ENCODE results near the gene DENND1A. TPM values are rescaled to one million over a fixed set of nuclear protein-coding genes. Genes with fewer than 3 reads are reported as not detected.

DENND1A gene
- total and polyA plus RNA-seq, 4 donors: 7.9 to 22.0 (median 13.9) TPM

DNA sequence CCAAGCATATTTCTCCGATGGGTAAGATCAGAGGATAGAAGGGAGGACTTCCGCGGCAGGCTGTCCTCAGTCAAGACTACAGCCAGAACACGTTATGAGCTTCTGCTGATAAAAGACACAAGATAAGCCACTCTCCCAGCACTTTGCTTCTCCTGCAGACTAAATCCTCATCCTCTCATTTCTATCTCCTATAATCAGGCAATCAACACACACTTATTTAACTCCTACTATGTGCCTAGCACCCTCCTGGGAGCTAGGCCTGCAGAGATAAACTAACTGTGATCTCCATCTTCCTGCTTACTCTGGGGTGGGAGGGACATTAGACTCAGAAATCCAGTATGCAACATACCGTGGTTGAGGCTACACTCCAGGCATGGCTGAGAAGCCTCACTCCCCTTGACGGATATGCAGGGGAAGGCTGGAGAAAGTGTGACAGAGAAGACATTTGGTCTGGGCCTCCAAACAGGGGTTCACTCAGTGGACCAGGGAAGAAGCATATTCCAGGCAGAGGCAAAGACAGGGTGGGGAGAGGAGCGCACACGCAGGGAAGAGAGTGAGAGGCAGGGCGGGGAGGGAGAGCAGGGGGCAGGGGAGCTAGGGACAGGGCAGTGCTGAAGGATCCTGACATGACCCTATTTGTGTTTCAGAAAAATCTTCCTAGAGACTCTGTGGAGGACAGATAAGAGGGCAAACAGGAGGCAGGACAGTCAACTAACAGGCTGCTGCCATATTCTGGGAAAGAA, 274.1 kb downstream of the DENND1A start:
- no peak overlapping the region for H3K4me3 ChIP-seq (ENCODE audit: low read depth in 1 of 3, low read length in 3 of 3)
- 90% methylated on average over 9 of the region's 9 CpGs for WGBS
- DNase-seq (ENCODE audit: low spot score): no peak
- H3K36me3 ChIP-seq (ENCODE audit: control insufficient read depth in 4 of 4, insufficient read depth in 3 of 4, low read depth in 1 of 4, low read length in 3 of 4): no peaks in the 10 kb centered on the region
- H3K27ac ChIP-seq (ENCODE audit: low read depth in 1 of 2, low read length in 2 of 2): no peak overlapping the region
- no peaks in the 10 kb centered on the region for H3K27me3 ChIP-seq (ENCODE audit: control insufficient read depth in 4 of 4, insufficient read depth in 4 of 4, low read length in 3 of 4)
- no peak overlapping the region for H3K9ac ChIP-seq (ENCODE audit: low read depth in 1 of 2, low read length in 2 of 2)
- H3K9me3 ChIP-seq (ENCODE audit: control insufficient read depth in 4 of 4, low read length in 3 of 4): no peaks in the 10 kb centered on the region
- no peaks in the 10 kb centered on the region for H3K4me1 ChIP-seq (ENCODE audit: control insufficient read depth in 4 of 4, insufficient read depth in 4 of 4, low read length in 3 of 4)
- TF ChIP-seq SP1 (IDR thresholded peaks at IDR 0.05) (no peak), FOXA1 (IDR thresholded peaks at IDR 0.05) (no peak), TAF1 (conservative IDR thresholded peaks at IDR 0.05) (no peak), YY1 (IDR thresholded peaks at IDR 0.05) (no peak), MAX (IDR thresholded peaks at IDR 0.05) (no peak), HNF4A (conservative IDR thresholded peaks at IDR 0.05) (no peak), HNF4G (IDR thresholded peaks at IDR 0.05) (no peak), EGR1 (IDR thresholded peaks at IDR 0.05; ENCODE audit: low read depth in 2 of 2) (no peak), GABPA (IDR thresholded peaks at IDR 0.05 in 1 of 2, conservative IDR thresholded peaks at IDR 0.05 in 1 of 2) (no peak), ZBTB33 (IDR thresholded peaks at IDR 0.05) (no peak), RXRA (IDR thresholded peaks at IDR 0.05) (no peak), JUND (IDR thresholded peaks at IDR 0.05) (no peak), RAD21 (IDR thresholded peaks at IDR 0.05) (no peak), FOXA2 (IDR thresholded peaks at IDR 0.05) (no peak), NR2F2 (IDR thresholded peaks at IDR 0.05) (no peak)
- TF ChIP-seq, protein P1, sequence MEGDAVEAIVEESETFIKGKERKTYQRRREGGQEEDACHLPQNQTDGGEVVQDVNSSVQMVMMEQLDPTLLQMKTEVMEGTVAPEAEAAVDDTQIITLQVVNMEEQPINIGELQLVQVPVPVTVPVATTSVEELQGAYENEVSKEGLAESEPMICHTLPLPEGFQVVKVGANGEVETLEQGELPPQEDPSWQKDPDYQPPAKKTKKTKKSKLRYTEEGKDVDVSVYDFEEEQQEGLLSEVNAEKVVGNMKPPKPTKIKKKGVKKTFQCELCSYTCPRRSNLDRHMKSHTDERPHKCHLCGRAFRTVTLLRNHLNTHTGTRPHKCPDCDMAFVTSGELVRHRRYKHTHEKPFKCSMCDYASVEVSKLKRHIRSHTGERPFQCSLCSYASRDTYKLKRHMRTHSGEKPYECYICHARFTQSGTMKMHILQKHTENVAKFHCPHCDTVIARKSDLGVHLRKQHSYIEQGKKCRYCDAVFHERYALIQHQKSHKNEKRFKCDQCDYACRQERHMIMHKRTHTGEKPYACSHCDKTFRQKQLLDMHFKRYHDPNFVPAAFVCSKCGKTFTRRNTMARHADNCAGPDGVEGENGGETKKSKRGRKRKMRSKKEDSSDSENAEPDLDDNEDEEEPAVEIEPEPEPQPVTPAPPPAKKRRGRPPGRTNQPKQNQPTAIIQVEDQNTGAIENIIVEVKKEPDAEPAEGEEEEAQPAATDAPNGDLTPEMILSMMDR (IDR thresholded peaks at IDR 0.05; ENCODE audit: low read depth, low read length, missing input control): no peak
- TF ChIP-seq, protein P2, sequence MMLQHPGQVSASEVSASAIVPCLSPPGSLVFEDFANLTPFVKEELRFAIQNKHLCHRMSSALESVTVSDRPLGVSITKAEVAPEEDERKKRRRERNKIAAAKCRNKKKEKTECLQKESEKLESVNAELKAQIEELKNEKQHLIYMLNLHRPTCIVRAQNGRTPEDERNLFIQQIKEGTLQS (IDR thresholded peaks at IDR 0.05): no peak
- TF ChIP-seq, protein P3, sequence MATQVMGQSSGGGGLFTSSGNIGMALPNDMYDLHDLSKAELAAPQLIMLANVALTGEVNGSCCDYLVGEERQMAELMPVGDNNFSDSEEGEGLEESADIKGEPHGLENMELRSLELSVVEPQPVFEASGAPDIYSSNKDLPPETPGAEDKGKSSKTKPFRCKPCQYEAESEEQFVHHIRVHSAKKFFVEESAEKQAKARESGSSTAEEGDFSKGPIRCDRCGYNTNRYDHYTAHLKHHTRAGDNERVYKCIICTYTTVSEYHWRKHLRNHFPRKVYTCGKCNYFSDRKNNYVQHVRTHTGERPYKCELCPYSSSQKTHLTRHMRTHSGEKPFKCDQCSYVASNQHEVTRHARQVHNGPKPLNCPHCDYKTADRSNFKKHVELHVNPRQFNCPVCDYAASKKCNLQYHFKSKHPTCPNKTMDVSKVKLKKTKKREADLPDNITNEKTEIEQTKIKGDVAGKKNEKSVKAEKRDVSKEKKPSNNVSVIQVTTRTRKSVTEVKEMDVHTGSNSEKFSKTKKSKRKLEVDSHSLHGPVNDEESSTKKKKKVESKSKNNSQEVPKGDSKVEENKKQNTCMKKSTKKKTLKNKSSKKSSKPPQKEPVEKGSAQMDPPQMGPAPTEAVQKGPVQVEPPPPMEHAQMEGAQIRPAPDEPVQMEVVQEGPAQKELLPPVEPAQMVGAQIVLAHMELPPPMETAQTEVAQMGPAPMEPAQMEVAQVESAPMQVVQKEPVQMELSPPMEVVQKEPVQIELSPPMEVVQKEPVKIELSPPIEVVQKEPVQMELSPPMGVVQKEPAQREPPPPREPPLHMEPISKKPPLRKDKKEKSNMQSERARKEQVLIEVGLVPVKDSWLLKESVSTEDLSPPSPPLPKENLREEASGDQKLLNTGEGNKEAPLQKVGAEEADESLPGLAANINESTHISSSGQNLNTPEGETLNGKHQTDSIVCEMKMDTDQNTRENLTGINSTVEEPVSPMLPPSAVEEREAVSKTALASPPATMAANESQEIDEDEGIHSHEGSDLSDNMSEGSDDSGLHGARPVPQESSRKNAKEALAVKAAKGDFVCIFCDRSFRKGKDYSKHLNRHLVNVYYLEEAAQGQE (IDR thresholded peaks at IDR 0.05): no peak
